BLaER1 (cell line): ENCODE data around the gene REG4.
"Not testable (repeated sequence)": the region's sequence is repeated elsewhere in the genome, so short reads cannot be mapped to it uniquely, and the experiment has no call there.

Source experiments
- H3K27ac ChIP-seq: shearing (Covaris generic); formaldehyde crosslinking; 2 replicates; pipeline ENCODE4 v1.8.1; 2022
- H3K27me3 ChIP-seq: shearing (Covaris generic); formaldehyde crosslinking; 2 replicates; pipeline ENCODE4 v1.8.1; 2022
- H3K36me3 ChIP-seq: shearing (Covaris generic); formaldehyde crosslinking; 2 replicates; pipeline ENCODE4 v1.8.1; 2022
- H3K4me1 ChIP-seq: shearing (Covaris generic); formaldehyde crosslinking; 2 replicates; pipeline ENCODE4 v1.8.1; 2022
- H3K4me2 ChIP-seq: shearing (Covaris generic); formaldehyde crosslinking; 2 replicates; pipeline ENCODE4 v1.8.1; 2022
- H3K4me3 ChIP-seq: shearing (Covaris generic); formaldehyde crosslinking; 2 replicates; pipeline ENCODE4 v1.8.1; 2022
- H3K9ac ChIP-seq: shearing (Covaris generic); formaldehyde crosslinking; 2 replicates; pipeline ENCODE4 v1.8.1; 2022
- H3K9me3 ChIP-seq: shearing (Covaris generic); formaldehyde crosslinking; 2 replicates; pipeline ENCODE4 v1.8.1; 2022
- H4K20me1 ChIP-seq: shearing (Covaris generic); formaldehyde crosslinking; 2 replicates; pipeline ENCODE4 v1.8.1; 2022
- Cebpa-rat ChIP-seq: shearing (Covaris generic); IDR thresholded peaks from 2 replicates; pipeline ENCODE4 v1.8.1; 2022

Gene REG4

GRCh38 chr1:119794876-119795240, 16.4 kb downstream of the REG4 start:
- H3K36me3 ChIP-seq: no peaks in the 10 kb centered on the region
- H3K9me3 ChIP-seq: no peaks in the 10 kb centered on the region
- no peak overlapping the region for H3K4me2 ChIP-seq
- no peak for TF ChIP-seq Cebpa-rat
- H3K9ac ChIP-seq: no peak overlapping the region
- H4K20me1 ChIP-seq: no peaks in the 10 kb centered on the region
- no peak overlapping the region for H3K4me3 ChIP-seq
- peaks cover 7% of the 10 kb centered on the region; the same call in 1 of the 2 replicates for H3K4me1 ChIP-seq
- no peak overlapping the region for H3K27ac ChIP-seq
- no peaks in the 10 kb centered on the region; the same call in 1 of the 2 replicates for H3K27me3 ChIP-seq

GRCh38 chr1:119794230-119794875, 16.9 kb downstream of the REG4 start:
- no peak overlapping the region for H3K9ac ChIP-seq
- no peaks in the 10 kb centered on the region for H3K36me3 ChIP-seq
- H3K9me3 ChIP-seq: no peaks in the 10 kb centered on the region
- H3K4me3 ChIP-seq: no peak overlapping the region
- no peak for TF ChIP-seq Cebpa-rat
- H3K27ac ChIP-seq: no peak overlapping the region
- H3K27me3 ChIP-seq: no peaks in the 10 kb centered on the region; the same call in 1 of the 2 replicates
- H4K20me1 ChIP-seq: no peaks in the 10 kb centered on the region
- H3K4me1 ChIP-seq: peaks cover 2% of the 10 kb centered on the region; the same call in 1 of the 2 replicates
- H3K4me2 ChIP-seq: no peak overlapping the region

GRCh38 chr1:119791377-119791776, 19.9 kb downstream of the REG4 start:
- Histone ChIP-seq H3K4me3 (no peak overlapping the region), H3K27ac (no peak overlapping the region), H3K4me1 (no peaks in the 10 kb centered on the region), H3K27me3 (no peaks in the 10 kb centered on the region; the same call in 1 of the 2 replicates), H3K9me3 (no peaks in the 10 kb centered on the region), H3K36me3 (no peaks in the 10 kb centered on the region), H3K4me2 (no peak overlapping the region), H3K9ac (no peak overlapping the region), H4K20me1 (no peaks in the 10 kb centered on the region)
- no peak for TF ChIP-seq Cebpa-rat

- H3K27ac ChIP-seq: no peak overlapping the region
- no peak for TF ChIP-seq Cebpa-rat
- no peak overlapping the region for H3K4me2 ChIP-seq
- H3K27me3 ChIP-seq: no peaks in the 10 kb centered on the region; the same call in 1 of the 2 replicates
- H4K20me1 ChIP-seq: no peaks in the 10 kb centered on the region
- H3K4me1 ChIP-seq: no peaks in the 10 kb centered on the region
- no peaks in the 10 kb centered on the region for H3K36me3 ChIP-seq
- H3K9ac ChIP-seq: no peak overlapping the region
- H3K9me3 ChIP-seq: no peaks in the 10 kb centered on the region
- H3K4me3 ChIP-seq: no peak overlapping the region
Measured at GRCh38 chr1:119790451-119791198, 20.6 kb downstream of the REG4 start.

GRCh38 chr1:119787776-119788175, 23.5 kb downstream of the REG4 start:
- Histone ChIP-seq H3K27me3 (no peaks in the 10 kb centered on the region), H3K4me1 (no peaks in the 10 kb centered on the region), H3K27ac (no peak overlapping the region), H3K36me3 (no peaks in the 10 kb centered on the region), H3K9ac (no peak overlapping the region), H4K20me1 (no peaks in the 10 kb centered on the region), H3K4me3 (no peak overlapping the region), H3K9me3 (no peaks in the 10 kb centered on the region), H3K4me2 (no peak overlapping the region)
- TF ChIP-seq Cebpa-rat: no peak

- not testable (repeated sequence) for H3K4me1 ChIP-seq, H3K27me3 ChIP-seq, H3K4me3 ChIP-seq, H3K36me3 ChIP-seq, H3K27ac ChIP-seq, H3K9me3 ChIP-seq, H3K9ac ChIP-seq, H3K4me2 ChIP-seq, H4K20me1 ChIP-seq
Measured at GRCh38 chr1:119786473-119787050, 24.7 kb downstream of the REG4 start.

GRCh38 chr1:119786046-119786445, 25.2 kb downstream of the REG4 start:
- H3K9me3 ChIP-seq, H3K27ac ChIP-seq, H3K9ac ChIP-seq, H3K36me3 ChIP-seq, H3K4me3 ChIP-seq, H3K4me1 ChIP-seq, H3K4me2 ChIP-seq, H4K20me1 ChIP-seq, H3K27me3 ChIP-seq: not testable (repeated sequence)

- no peak for TF ChIP-seq Cebpa-rat
- Histone ChIP-seq H4K20me1 (no peaks in the 10 kb centered on the region), H3K4me3 (no peak overlapping the region), H3K27ac (no peak overlapping the region), H3K27me3 (no peaks in the 10 kb centered on the region), H3K4me2 (no peak overlapping the region), H3K4me1 (no peaks in the 10 kb centered on the region), H3K36me3 (no peaks in the 10 kb centered on the region), H3K9me3 (no peaks in the 10 kb centered on the region), H3K9ac (no peak overlapping the region)
Measured at GRCh38 chr1:119784191-119784781, 27.0 kb downstream of the REG4 start.

- no peaks in the 10 kb centered on the region for H3K4me1 ChIP-seq
- no peak overlapping the region for H3K9ac ChIP-seq
- no peaks in the 10 kb centered on the region for H3K9me3 ChIP-seq
- H4K20me1 ChIP-seq: no peaks in the 10 kb centered on the region
- H3K4me3 ChIP-seq: no peak overlapping the region
- TF ChIP-seq Cebpa-rat: peak; percentile 87
- no peaks in the 10 kb centered on the region for H3K36me3 ChIP-seq
- H3K27me3 ChIP-seq: no peaks in the 10 kb centered on the region
- no peak overlapping the region for H3K4me2 ChIP-seq
- no peak overlapping the region for H3K27ac ChIP-seq
Measured at GRCh38 chr1:119783354-119784185, 27.7 kb downstream of the REG4 start.
